OCI-LY3 (cell line): Measurements from ENCODE around the gene AQP10.

Source experiments
- H2AFZ ChIP-seq: fragments of 200-600, 300-600 bp; shearing (Covaris generic); 2 replicates; pipeline ENCODE4 v1.6.0; 2014; ENCODE audit warnings: antibody characterized with exemption, low read depth, low read length
- H3K27ac ChIP-seq: fragments of 200-600, 300-600 bp; sonication (generic); 2 replicates; pipeline ENCODE4 v1.5.1; 2014; ENCODE audit warnings: mild to moderate bottlenecking, low read length, moderate library complexity, mixed read lengths
- H3K27me3 ChIP-seq: fragments of 200-600, 300-600 bp; sonication (generic); 2 replicates; pipeline ENCODE4 v1.6.1; 2014; ENCODE audit warnings: low read depth, low read length, mixed read lengths
- H3K36me3 ChIP-seq: fragments of 200-600, 300-600 bp; sonication (generic); replicated peaks from 2 replicates; pipeline ENCODE3; 2014; ENCODE audit warnings: low read depth, low read length, mixed read lengths
- H3K4me1 ChIP-seq: fragments of 300-600, 200-600 bp; sonication (generic); 2 replicates; pipeline ENCODE4 v1.6.1; 2014; ENCODE audit warnings: low read length, mixed read lengths
- H3K4me2 ChIP-seq: fragments of 200-600, 300-600 bp; sonication (generic); 2 replicates; pipeline ENCODE4 v1.6.1; 2014; ENCODE audit warnings: low read length, mixed read lengths
- H3K4me3 ChIP-seq: fragments of 300-600, 200-600 bp; sonication (generic); 2 replicates; pipeline ENCODE4 v1.5.1; 2014; ENCODE audit warnings: antibody characterized with exemption, mild to moderate bottlenecking, low read length, moderate library complexity
- H3K79me2 ChIP-seq: fragments of 300-600, 200-600 bp; shearing (Covaris generic); 2 replicates; pipeline ENCODE4 v1.6.1; 2014; ENCODE audit warnings: mild to moderate bottlenecking, low read length, mixed read lengths
- H3K9ac ChIP-seq: fragments of 300-600, 200-600 bp; shearing (Covaris generic); 2 replicates; pipeline ENCODE4 v1.6.0; 2014; ENCODE audit warnings: mild to moderate bottlenecking, low read length, moderate library complexity
- H3K9me3 ChIP-seq: fragments of 200-600, 300-600 bp; shearing (Covaris generic); 2 replicates; pipeline ENCODE4 v1.6.1; 2014; ENCODE audit warnings: low read length, mixed read lengths; ENCODE audit not compliant: insufficient read depth
- H4K20me1 ChIP-seq: fragments of 200-600, 300-600 bp; sonication (generic); 2 replicates; pipeline ENCODE4 v1.6.1; 2016; ENCODE audit warnings: low read length, mixed read lengths; ENCODE audit not compliant: insufficient read depth
- CTCF ChIP-seq: fragments of 200-600, 300-600 bp; sonication (generic); IDR thresholded peaks from 2 replicates; pipeline ENCODE4 v1.5.1; 2014; ENCODE audit warnings: antibody characterized with exemption, low read length, low read depth
- EZH2phosphoT487 ChIP-seq: fragments of 200-600 bp; shearing (Covaris generic); IDR thresholded peaks from 2 replicates; pipeline ENCODE4 v1.6.1; 2018; ENCODE audit warnings: antibody characterized with exemption, mixed run types, low read depth

Gene AQP10

GRCh38 chr1:154349121-154349520 lies 28.2 kb downstream of the AQP10 start:
- Histone ChIP-seq H4K20me1 (no peaks in the 10 kb centered on the region), H3K27ac (no peak overlapping the region), H3K27me3 (no peaks in the 10 kb centered on the region), H3K4me3 (no peak overlapping the region), H3K36me3 (peaks cover 31% of the 10 kb centered on the region), H2AFZ (no peak overlapping the region), H3K9ac (no peak overlapping the region), H3K9me3 (no peaks in the 10 kb centered on the region), H3K4me1 (peaks cover 19% of the 10 kb centered on the region), H3K4me2 (no peak overlapping the region), H3K79me2 (no peaks in the 10 kb centered on the region)
- TF ChIP-seq EZH2phosphoT487 (no peak), CTCF (no peak)

- Histone ChIP-seq H3K27ac (no peak overlapping the region), H2AFZ (no peak overlapping the region), H3K27me3 (no peaks in the 10 kb centered on the region), H3K36me3 (peaks cover 18% of the 10 kb centered on the region), H4K20me1 (no peaks in the 10 kb centered on the region), H3K9ac (no peak overlapping the region), H3K4me2 (no peak overlapping the region), H3K79me2 (no peaks in the 10 kb centered on the region), H3K4me1 (peaks cover 19% of the 10 kb centered on the region), H3K9me3 (no peaks in the 10 kb centered on the region), H3K4me3 (no peak overlapping the region)
- TF ChIP-seq CTCF (no peak), EZH2phosphoT487 (no peak)
These were observed 29.5 kb downstream of the AQP10 start for GRCh38 chr1:154350383-154350782.

GRCh38 chr1:154351363-154352068 lies 30.6 kb downstream of the AQP10 start:
- Histone ChIP-seq H3K4me1 (peaks cover 19% of the 10 kb centered on the region), H3K9ac (no peak overlapping the region), H3K4me2 (no peak overlapping the region), H3K9me3 (no peaks in the 10 kb centered on the region), H4K20me1 (no peaks in the 10 kb centered on the region), H3K36me3 (peaks cover 7% of the 10 kb centered on the region), H3K27me3 (no peaks in the 10 kb centered on the region), H3K27ac (no peak overlapping the region), H2AFZ (no peak overlapping the region), H3K4me3 (no peak overlapping the region), H3K79me2 (no peaks in the 10 kb centered on the region)
- no peak for TF ChIP-seq EZH2phosphoT487
- no peak for TF ChIP-seq CTCF

GRCh38 chr1:154352245-154352580 lies 31.3 kb downstream of the AQP10 start:
- H4K20me1 ChIP-seq, result no peaks in the 10 kb centered on the region
- H3K9ac ChIP-seq, result peak overlapping the region; percentile 64
- H3K36me3 ChIP-seq, result peaks cover 4% of the 10 kb centered on the region
- H2AFZ ChIP-seq, result no peak overlapping the region
- peak overlapping the region; percentile 80 for H3K4me3 ChIP-seq
- H3K27me3 ChIP-seq, result no peaks in the 10 kb centered on the region
- H3K4me2 ChIP-seq, result peak overlapping the region; percentile 91
- H3K4me1 ChIP-seq, result peaks cover 19% of the 10 kb centered on the region
- H3K9me3 ChIP-seq, result no peaks in the 10 kb centered on the region
- TF ChIP-seq CTCF (no peak), EZH2phosphoT487 (no peak)
- H3K79me2 ChIP-seq, result no peaks in the 10 kb centered on the region
- H3K27ac ChIP-seq, result no peak overlapping the region
